Left forelimb (tissue), 1 donor: ENCODE measurements around the gene LETM1.

Experiments used
- DNase-seq: peaks from one replicate; pipeline ENCODE4 v3.0.0-alpha.2; 2018; ENCODE audit warnings: low spot score

The LETM1 gene

GRCh38 chr4:1807332-1807777 is 48.6 kb downstream of the LETM1 start:
- no peak for DNase-seq

- no peak for DNase-seq
Measured at GRCh38 chr4:1806596-1807331, 49.2 kb downstream of the LETM1 start.

DNA sequence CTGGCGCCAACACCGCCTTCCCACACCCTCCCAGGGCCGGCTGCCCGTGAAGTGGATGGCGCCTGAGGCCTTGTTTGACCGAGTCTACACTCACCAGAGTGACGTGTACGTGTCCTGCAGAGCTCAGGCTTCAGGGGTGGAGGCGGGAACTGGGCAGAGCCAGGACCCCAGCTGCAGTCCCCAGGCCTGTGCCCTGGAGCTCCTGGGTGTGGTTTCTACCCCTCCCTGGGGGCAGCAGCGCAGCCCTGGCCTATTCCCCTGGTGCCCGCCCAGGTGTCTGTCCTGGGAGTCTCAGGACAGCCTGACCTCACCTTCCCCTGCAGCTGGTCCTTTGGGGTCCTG is 49.8 kb downstream of the LETM1 start:
- no peak for DNase-seq

DNA sequence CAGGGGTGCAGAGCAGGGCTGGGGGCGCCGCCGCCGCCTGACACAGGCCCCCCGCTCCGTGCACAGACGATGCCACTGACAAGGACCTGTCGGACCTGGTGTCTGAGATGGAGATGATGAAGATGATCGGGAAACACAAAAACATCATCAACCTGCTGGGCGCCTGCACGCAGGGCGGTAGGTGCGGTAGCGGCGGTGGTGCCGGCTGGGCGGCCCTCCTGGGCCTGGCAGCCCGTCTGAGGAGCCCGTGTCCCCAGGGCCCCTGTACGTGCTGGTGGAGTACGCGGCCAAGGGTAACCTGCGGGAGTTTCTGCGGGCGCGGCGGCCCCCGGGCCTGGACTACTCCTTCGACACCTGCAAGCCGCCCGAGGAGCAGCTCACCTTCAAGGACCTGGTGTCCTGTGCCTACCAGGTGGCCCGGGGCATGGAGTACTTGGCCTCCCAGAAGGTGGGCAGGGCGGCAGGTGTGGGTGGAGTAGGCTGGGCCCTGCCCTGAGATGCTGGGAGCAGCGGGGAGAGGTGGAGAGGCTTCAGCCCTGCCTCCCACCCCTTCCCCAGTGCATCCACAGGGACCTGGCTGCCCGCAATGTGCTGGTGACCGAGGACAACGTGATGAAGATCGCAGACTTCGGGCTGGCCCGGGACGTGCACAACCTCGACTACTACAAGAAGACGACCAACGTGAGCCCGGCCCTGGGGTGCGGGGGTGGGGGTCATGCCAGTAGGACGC is 50.3 kb downstream of the LETM1 start:
- DNase-seq, result no peak

DNA sequence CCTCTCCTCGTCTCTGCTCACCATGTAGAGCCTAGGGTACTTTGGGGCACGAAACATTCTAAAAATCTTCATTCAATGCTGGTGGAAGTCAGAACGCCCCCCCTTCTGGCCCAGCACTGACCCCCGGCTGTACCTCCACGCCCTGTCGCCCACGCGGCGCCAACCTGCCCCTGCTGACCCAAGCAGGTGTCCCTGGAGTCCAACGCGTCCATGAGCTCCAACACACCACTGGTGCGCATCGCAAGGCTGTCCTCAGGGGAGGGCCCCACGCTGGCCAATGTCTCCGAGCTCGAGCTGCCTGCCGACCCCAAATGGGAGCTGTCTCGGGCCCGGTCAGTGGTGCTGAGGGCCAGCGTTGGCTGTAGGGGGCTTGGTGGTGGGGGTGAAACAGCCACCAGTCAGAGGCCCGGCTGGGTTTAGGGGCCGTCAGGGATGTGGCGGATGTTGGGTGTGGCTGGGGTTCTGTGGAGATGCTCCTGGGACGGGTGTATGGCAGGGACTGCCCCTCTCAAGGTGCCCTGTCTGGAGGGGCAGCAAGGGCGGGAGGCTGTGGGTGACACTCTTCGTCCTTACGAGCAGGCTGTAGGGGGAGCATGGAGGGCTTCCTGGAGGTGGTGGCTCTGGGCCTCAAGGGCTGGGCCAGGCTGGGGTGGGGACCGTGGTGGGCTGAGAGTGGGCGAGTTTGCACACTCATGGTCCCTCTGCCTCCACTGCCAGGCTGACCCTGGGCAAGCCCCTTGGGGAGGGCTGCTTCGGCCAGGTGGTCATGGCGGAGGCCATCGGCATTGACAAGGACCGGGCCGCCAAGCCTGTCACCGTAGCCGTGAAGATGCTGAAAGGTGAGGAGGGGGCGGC is 51.1 kb downstream of the LETM1 start:
- no peak for DNase-seq

GRCh38 chr4:1803523-1804423 is 52.2 kb downstream of the LETM1 start:
- DNase-seq, result no peak

- DNase-seq, result no peak
Measured at GRCh38 chr4:1802720-1803522, 53.0 kb downstream of the LETM1 start.

DNA sequence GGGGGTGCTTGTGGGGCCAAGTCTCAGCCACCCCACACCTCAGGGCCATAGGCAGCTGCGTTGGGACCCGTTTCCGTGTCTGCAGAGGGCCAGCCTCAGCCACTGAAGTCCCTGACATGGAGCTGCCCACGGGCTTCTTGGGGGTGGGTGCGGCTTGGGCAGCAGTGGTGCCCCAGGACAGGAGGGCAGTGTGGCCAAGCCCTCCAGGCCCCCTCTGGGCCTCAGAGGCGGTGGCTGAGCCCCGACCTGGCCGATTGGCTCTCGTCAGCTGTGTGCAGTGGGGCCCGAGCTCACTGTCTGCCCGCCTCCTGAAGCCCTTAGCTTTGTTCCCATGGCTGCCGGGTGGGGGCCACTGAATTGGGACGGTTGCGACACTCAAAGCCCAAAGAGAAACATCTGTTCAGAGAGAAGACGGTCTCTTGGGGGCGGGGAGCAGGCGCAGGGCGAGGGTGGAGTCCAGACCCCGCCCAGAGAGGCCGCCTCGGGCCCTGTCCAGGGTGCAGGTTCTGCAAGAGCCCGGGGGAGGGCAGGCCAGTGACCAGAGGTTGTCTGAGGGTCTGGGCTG is 53.7 kb downstream of the LETM1 start:
- DNase-seq, result no peak

GRCh38 chr4:1801286-1801958 is 54.5 kb downstream of the LETM1 start:
- no peak for DNase-seq

DNA sequence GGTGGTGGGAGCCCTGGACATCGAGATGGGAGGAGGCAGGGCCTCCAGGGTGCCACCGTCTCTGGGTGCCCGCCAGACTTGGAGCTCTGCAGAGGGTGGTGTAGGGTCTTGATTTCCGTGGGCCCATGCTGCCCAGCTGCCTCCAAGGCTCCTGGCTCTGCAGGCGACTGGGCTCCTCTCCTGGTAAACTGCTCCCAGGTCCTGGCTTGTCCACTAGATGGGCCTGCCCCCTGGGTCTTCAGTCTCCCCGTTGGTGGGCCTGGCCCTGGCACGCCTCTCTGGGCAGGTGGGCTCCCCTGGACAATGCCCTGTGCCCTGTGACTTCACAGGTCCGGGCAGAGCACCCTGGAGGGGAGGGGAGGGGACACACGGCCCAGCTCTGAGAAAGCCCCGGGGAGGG is 55.2 kb downstream of the LETM1 start:
- no peak for DNase-seq

DNA sequence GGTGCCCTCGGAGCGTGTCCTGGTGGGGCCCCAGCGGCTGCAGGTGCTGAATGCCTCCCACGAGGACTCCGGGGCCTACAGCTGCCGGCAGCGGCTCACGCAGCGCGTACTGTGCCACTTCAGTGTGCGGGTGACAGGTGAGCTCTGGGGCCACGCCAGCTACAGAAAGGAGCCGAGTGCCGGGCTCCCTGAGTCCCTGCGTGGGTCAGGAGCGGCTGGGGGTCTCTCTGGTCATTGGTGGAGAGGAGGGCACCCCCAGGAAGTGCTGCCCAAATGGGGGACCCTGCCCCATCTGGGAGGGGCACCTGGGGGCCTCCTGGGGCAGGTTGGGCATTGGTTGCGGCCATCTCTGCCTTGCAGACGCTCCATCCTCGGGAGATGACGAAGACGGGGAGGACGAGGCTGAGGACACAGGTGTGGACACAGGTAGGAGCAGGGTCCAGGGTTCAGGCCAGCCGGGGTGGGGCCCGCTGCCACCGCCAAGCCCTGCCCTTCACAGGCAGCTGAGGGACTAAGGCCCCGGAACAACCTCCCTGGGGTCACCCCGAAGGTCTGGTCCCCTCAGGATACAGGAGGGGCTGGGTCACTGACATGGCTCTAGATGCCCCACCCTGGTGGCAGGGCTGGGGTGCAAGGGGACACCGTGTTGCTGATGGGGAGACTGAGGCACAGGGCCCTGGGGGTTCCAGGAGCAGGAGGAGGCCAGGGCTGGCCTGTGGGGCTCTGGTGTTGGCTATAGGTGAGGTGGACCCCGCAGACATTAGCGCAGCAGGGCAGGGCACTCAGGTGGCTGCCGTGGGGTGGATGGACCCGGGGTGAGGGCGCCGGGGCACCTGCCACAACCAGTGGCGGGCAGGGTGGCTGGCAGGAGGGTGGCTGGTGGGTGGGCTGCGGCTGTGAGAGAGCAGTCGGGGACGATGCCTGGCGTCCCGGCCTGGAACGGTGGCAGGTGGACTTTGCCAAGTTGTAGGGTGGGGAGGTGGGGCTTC is 56.3 kb downstream of the LETM1 start:
- no peak for DNase-seq

DNA sequence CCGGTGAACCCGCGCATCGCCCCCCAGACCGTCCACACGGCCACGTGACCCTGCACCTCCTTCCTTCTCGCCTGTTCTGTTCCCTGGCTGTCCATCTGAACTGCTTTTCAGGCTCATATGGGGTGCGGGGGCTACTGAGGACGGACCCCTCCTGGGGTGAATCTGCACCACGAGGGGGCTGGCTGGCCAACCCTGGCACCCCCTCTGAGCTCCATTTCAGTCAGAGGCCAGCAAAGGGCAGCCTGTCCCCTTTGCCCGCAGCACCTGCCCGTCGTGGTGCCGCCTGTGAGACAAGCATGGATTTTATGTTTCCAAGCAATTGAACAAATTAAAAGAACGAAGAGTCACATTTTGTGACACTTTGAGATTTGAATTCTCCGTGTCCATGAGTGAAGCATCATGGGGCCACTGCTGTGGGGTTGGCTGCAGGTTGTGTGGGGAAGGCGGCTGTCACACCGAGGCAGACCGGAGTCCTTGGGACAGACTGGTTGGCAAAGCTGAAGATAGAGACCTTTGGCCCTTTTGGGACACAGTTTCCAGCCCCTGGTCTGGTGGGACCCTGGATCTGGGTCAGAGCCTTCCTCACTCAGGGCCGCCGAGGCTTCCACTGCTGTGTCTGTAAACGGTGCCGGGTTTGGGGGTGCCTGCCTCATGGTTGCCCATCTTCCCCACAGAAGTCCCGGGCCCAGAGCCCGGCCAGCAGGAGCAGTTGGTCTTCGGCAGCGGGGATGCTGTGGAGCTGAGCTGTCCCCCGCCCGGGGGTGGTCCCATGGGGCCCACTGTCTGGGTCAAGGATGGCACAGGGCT is 57.2 kb downstream of the LETM1 start:
- no peak for DNase-seq

DNA sequence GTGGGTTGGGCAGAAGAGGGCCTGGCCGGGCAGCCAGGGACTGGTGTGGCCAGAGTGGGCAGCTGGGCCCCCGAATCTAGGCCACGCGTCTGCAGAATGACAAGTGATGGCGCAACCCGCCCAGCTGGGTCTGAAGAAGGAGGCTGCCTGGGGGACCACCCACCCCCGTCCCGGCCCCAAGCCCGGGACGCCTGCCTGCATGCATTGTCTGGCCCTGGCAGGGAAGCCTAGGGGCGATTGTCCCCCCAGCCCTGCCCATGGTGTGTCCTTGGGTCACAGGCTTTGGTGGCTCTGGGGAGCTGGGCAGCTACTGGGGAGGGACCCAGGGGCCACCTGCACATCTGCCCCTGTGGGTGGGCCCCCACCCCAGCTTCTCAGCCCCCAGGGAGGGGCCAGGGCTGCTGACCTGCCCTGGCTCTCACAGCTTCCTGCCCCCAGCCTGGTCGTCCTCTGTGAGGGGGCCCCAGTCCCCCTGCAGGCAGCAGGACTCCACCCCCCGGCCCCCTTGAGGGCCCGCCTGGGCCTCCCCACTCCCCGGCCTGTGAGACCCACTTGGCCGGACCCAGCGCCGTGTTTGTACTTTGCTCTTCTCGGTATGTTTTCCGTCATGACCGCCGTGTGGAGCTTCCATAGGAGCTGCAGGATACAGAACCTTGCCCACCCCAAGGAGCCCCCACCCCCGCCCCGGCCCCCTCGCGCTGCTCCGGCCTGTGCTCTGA is 57.9 kb downstream of the LETM1 start:
- DNase-seq, result no peak

DNA sequence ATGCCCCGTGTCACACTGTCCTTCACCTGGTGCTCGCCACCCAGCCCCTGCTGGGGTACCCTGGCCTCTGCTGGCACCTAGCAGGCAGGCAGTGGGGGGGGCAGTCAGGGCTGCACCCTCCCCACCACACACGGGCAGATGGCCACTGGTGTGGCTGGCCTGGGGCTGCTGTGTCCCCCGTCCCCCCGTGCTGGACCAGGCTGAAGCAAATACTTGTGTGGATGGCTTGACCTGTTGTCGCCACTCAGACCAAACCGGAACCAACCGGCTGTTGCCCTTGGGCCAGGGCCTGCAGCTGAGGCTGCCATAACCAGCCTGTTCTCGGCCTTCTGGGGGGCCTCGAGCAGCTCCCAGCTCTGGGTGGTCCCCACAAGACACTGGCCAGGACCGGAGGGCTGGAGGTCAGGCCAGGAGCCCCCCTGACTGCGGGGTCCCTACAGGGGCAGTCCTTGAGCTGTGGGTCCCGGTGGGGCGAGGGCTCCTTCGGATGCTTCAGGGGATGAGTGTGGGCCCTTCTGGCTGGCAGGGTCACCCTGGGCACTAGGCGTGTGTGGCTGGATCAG is 58.6 kb downstream of the LETM1 start:
- DNase-seq, result no peak

DNA sequence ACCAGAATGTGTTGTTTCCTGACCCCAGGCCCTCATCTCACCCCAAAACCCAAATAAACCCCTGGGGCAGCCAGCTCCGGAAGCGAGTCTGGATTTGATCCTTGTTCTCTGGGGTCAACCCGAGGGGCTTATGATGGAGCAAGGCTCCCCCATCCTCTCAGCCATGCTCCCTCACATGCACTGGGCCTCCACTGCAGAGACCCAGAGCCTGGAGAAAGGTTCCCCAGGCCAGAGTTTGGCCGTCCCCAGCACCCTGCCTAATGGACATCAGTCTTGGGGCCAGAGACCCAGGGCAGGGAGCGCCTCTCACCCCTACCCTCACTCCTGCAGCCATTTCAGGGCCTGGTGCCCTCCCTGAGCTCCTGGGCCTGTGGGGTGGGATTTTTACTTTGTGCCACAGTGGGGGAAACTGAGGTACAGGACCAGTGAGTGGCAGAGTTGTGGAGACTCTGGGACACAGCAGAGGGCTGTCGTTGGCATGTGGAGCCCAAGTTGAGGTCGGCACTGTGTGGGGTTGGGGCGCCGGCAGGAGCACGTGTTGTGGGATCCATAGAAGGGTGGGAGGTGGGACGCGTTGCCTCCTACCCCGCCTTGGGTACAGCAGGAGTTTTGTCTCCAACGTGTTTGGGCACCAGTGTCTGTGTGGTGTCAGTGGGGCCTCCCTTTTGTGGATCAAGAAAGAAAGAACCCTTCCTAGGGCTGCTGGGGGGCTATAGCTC is 59.3 kb downstream of the LETM1 start:
- DNase-seq, result no peak
